ENCODE measurements around the gene ARHGAP10.

ARHGAP10 gene

GRCh38 chr4:147731580-147732517 lies at the start of gene ARHGAP10:
Gene ARHGAP10, plus strand, starts transcription at chr4:147732088. Its CDS starts 214 bp downstream, at chr4:147732302.
- Histone ChIP-seq H3K36me3 (ENCODE audit: control insufficient read depth, insufficient read depth, low read length) (no peaks in the 10 kb centered on the region), H3K4me3 (ENCODE audit: low read length) (peak within 1 kb of the TSS; percentile 88), H3K27me3 (ENCODE audit: control insufficient read depth, insufficient read depth, low read length) (no peaks in the 10 kb centered on the region), H3K9ac (ENCODE audit: low read length) (peak within 1 kb of the TSS; percentile 86), H3K9me3 (ENCODE audit: control insufficient read depth, low read length) (no peaks in the 10 kb centered on the region), H3K4me1 (ENCODE audit: control insufficient read depth, insufficient read depth, low read length) (peaks cover 18% of the 10 kb centered on the region)

GRCh38 chr4:147682755-147683154 lies 49.1 kb upstream of the ARHGAP10 start:
- no peaks in the 10 kb centered on the region for H3K9me3 ChIP-seq (ENCODE audit: control insufficient read depth, low read length)
- H3K4me1 ChIP-seq (ENCODE audit: control insufficient read depth, insufficient read depth, low read length), result no peaks in the 10 kb centered on the region
- no peaks in the 10 kb centered on the region for H3K36me3 ChIP-seq (ENCODE audit: control insufficient read depth, insufficient read depth, low read length)
- H3K27me3 ChIP-seq (ENCODE audit: control insufficient read depth, insufficient read depth, low read length), result no peaks in the 10 kb centered on the region
- peak overlapping the region; percentile 97 for H3K9ac ChIP-seq (ENCODE audit: low read length)
- peak overlapping the region; percentile 95 for H3K4me3 ChIP-seq (ENCODE audit: low read length)

GRCh38 chr4:147683188-147683591 lies 48.7 kb upstream of the ARHGAP10 start:
- Histone ChIP-seq H3K4me1 (ENCODE audit: control insufficient read depth, insufficient read depth, low read length) (no peaks in the 10 kb centered on the region), H3K9ac (ENCODE audit: low read length) (peak overlapping the region; percentile 97), H3K9me3 (ENCODE audit: control insufficient read depth, low read length) (no peaks in the 10 kb centered on the region), H3K36me3 (ENCODE audit: control insufficient read depth, insufficient read depth, low read length) (no peaks in the 10 kb centered on the region), H3K4me3 (ENCODE audit: low read length) (peak overlapping the region; percentile 95), H3K27me3 (ENCODE audit: control insufficient read depth, insufficient read depth, low read length) (no peaks in the 10 kb centered on the region)

GRCh38 chr4:147683717-147684700 lies 47.9 kb upstream of the ARHGAP10 start, which contains the start of gene PRMT9:
Gene PRMT9, minus strand, starts transcription at chr4:147684163. Its CDS starts 176 bp downstream, at chr4:147683987.
- H3K9me3 ChIP-seq (ENCODE audit: control insufficient read depth, low read length), result no peaks in the 10 kb centered on the region
- H3K4me3 ChIP-seq (ENCODE audit: low read length), result peak within 1 kb of the TSS; percentile 95
- H3K27me3 ChIP-seq (ENCODE audit: control insufficient read depth, insufficient read depth, low read length), result no peaks in the 10 kb centered on the region
- H3K9ac ChIP-seq (ENCODE audit: low read length), result peak within 1 kb of the TSS; percentile 97
- H3K4me1 ChIP-seq (ENCODE audit: control insufficient read depth, insufficient read depth, low read length), result no peaks in the 10 kb centered on the region
- no peaks in the 10 kb centered on the region for H3K36me3 ChIP-seq (ENCODE audit: control insufficient read depth, insufficient read depth, low read length)

GRCh38 chr4:147689067-147689466 lies 42.8 kb upstream of the ARHGAP10 start:
- Histone ChIP-seq H3K4me3 (ENCODE audit: low read length) (no peak overlapping the region), H3K9me3 (ENCODE audit: control insufficient read depth, low read length) (no peaks in the 10 kb centered on the region), H3K27me3 (ENCODE audit: control insufficient read depth, insufficient read depth, low read length) (no peaks in the 10 kb centered on the region), H3K9ac (ENCODE audit: low read length) (no peak overlapping the region), H3K4me1 (ENCODE audit: control insufficient read depth, insufficient read depth, low read length) (no peaks in the 10 kb centered on the region), H3K36me3 (ENCODE audit: control insufficient read depth, insufficient read depth, low read length) (no peaks in the 10 kb centered on the region)

- no peak overlapping the region for H3K9ac ChIP-seq (ENCODE audit: low read length)
- H3K4me1 ChIP-seq (ENCODE audit: control insufficient read depth, insufficient read depth, low read length), result no peaks in the 10 kb centered on the region
- no peak overlapping the region for H3K4me3 ChIP-seq (ENCODE audit: low read length)
- no peaks in the 10 kb centered on the region for H3K27me3 ChIP-seq (ENCODE audit: control insufficient read depth, insufficient read depth, low read length)
- H3K36me3 ChIP-seq (ENCODE audit: control insufficient read depth, insufficient read depth, low read length), result no peaks in the 10 kb centered on the region
- no peaks in the 10 kb centered on the region for H3K9me3 ChIP-seq (ENCODE audit: control insufficient read depth, low read length)
Observed at GRCh38 chr4:147691820-147692219, 40.1 kb upstream of the ARHGAP10 start.

GRCh38 chr4:147693218-147693617 lies 38.7 kb upstream of the ARHGAP10 start:
- Histone ChIP-seq H3K4me3 (ENCODE audit: low read length) (no peak overlapping the region), H3K27me3 (ENCODE audit: control insufficient read depth, insufficient read depth, low read length) (no peaks in the 10 kb centered on the region), H3K36me3 (ENCODE audit: control insufficient read depth, insufficient read depth, low read length) (no peaks in the 10 kb centered on the region), H3K9ac (ENCODE audit: low read length) (no peak overlapping the region), H3K4me1 (ENCODE audit: control insufficient read depth, insufficient read depth, low read length) (no peaks in the 10 kb centered on the region), H3K9me3 (ENCODE audit: control insufficient read depth, low read length) (no peaks in the 10 kb centered on the region)

- Histone ChIP-seq H3K4me3 (ENCODE audit: low read length) (no peak overlapping the region), H3K36me3 (ENCODE audit: control insufficient read depth, insufficient read depth, low read length) (no peaks in the 10 kb centered on the region), H3K9ac (ENCODE audit: low read length) (no peak overlapping the region), H3K27me3 (ENCODE audit: control insufficient read depth, insufficient read depth, low read length) (no peaks in the 10 kb centered on the region), H3K4me1 (ENCODE audit: control insufficient read depth, insufficient read depth, low read length) (no peaks in the 10 kb centered on the region), H3K9me3 (ENCODE audit: control insufficient read depth, low read length) (no peaks in the 10 kb centered on the region)
Observed at GRCh38 chr4:147696866-147697265, 35.0 kb upstream of the ARHGAP10 start.

GRCh38 chr4:147704846-147705245 lies 27.0 kb upstream of the ARHGAP10 start:
- H3K4me3 ChIP-seq (ENCODE audit: low read length), result no peak overlapping the region
- H3K4me1 ChIP-seq (ENCODE audit: control insufficient read depth, insufficient read depth, low read length), result no peaks in the 10 kb centered on the region
- H3K27me3 ChIP-seq (ENCODE audit: control insufficient read depth, insufficient read depth, low read length), result no peaks in the 10 kb centered on the region
- no peak overlapping the region for H3K9ac ChIP-seq (ENCODE audit: low read length)
- no peaks in the 10 kb centered on the region for H3K36me3 ChIP-seq (ENCODE audit: control insufficient read depth, insufficient read depth, low read length)
- no peaks in the 10 kb centered on the region for H3K9me3 ChIP-seq (ENCODE audit: control insufficient read depth, low read length)

GRCh38 chr4:147707892-147708672 lies 23.8 kb upstream of the ARHGAP10 start:
- Histone ChIP-seq H3K36me3 (ENCODE audit: control insufficient read depth, insufficient read depth, low read length) (no peaks in the 10 kb centered on the region), H3K27me3 (ENCODE audit: control insufficient read depth, insufficient read depth, low read length) (no peaks in the 10 kb centered on the region), H3K4me3 (ENCODE audit: low read length) (no peak overlapping the region), H3K9me3 (ENCODE audit: control insufficient read depth, low read length) (no peaks in the 10 kb centered on the region), H3K4me1 (ENCODE audit: control insufficient read depth, insufficient read depth, low read length) (no peaks in the 10 kb centered on the region), H3K9ac (ENCODE audit: low read length) (no peak overlapping the region)

GRCh38 chr4:147709999-147710398 lies 21.9 kb upstream of the ARHGAP10 start:
- no peaks in the 10 kb centered on the region for H3K4me1 ChIP-seq (ENCODE audit: control insufficient read depth, insufficient read depth, low read length)
- H3K9ac ChIP-seq (ENCODE audit: low read length), result no peak overlapping the region
- no peaks in the 10 kb centered on the region for H3K27me3 ChIP-seq (ENCODE audit: control insufficient read depth, insufficient read depth, low read length)
- no peaks in the 10 kb centered on the region for H3K9me3 ChIP-seq (ENCODE audit: control insufficient read depth, low read length)
- no peak overlapping the region for H3K4me3 ChIP-seq (ENCODE audit: low read length)
- H3K36me3 ChIP-seq (ENCODE audit: control insufficient read depth, insufficient read depth, low read length), result no peaks in the 10 kb centered on the region
